HEK293 (cell line): ENCODE data around the gene FBXW10.
"Not testable (repeated sequence)": the region's sequence is repeated elsewhere in the genome, so short reads cannot be mapped to it uniquely, and the experiment has no call there.

Experiments used
- SALL2 ChIP-seq: fragments of 450-650 bp; formaldehyde crosslinking; IDR thresholded peaks from 2 replicates; pipeline ENCODE4 v1.5.0; 2017; ENCODE audit warnings: missing biosample characterization, mild to moderate bottlenecking, missing genetic modification characterization, borderline replicate concordance
- ZBTB17 ChIP-seq: fragments of 450-650 bp; formaldehyde crosslinking; IDR thresholded peaks from 2 replicates; pipeline ENCODE4 v1.5.1; 2016; ENCODE audit warnings: missing biosample characterization, missing genetic modification characterization
- ZBTB49 ChIP-seq: fragments of 450-650 bp; formaldehyde crosslinking; IDR thresholded peaks from 2 replicates; pipeline ENCODE4 v1.5.1; 2016; ENCODE audit warnings: missing biosample characterization, missing genetic modification characterization, low read depth
- ZFP37 ChIP-seq: fragments of 450-650 bp; formaldehyde crosslinking; IDR thresholded peaks from 2 replicates; pipeline ENCODE4 v1.5.1; 2016; ENCODE audit warnings: missing biosample characterization, missing genetic modification characterization
- ZNF24 ChIP-seq: fragments of 450-650 bp; formaldehyde crosslinking; IDR thresholded peaks from 2 replicates; pipeline ENCODE4 v1.5.1; 2016; ENCODE audit warnings: missing biosample characterization, missing genetic modification characterization
- ZNF585B ChIP-seq: fragments of 450-650 bp; formaldehyde crosslinking; IDR thresholded peaks from 2 replicates; pipeline ENCODE4 v1.5.1; 2016; ENCODE audit warnings: missing biosample characterization, missing genetic modification characterization
- ZNF626 ChIP-seq: fragments of 450-650 bp; sonication (Bioruptor Pico); formaldehyde crosslinking; IDR thresholded peaks from 2 replicates; pipeline ENCODE4 v1.5.1; 2018; ENCODE audit warnings: missing biosample characterization, missing genetic modification characterization, inconsistent platforms
- ZNF639 ChIP-seq: fragments of 450-650 bp; formaldehyde crosslinking; IDR thresholded peaks from 2 replicates; pipeline ENCODE4 v1.5.1; 2016; ENCODE audit warnings: missing biosample characterization, missing genetic modification characterization
- ZNF707 ChIP-seq: fragments of 450-650 bp; formaldehyde crosslinking; IDR thresholded peaks from 2 replicates; pipeline ENCODE4 v1.5.1; 2016; ENCODE audit warnings: missing biosample characterization, missing genetic modification characterization
- ZNF777 ChIP-seq: fragments of 450-650 bp; formaldehyde crosslinking; IDR thresholded peaks from 2 replicates; pipeline ENCODE4 v1.5.1; 2017; ENCODE audit warnings: missing biosample characterization, missing genetic modification characterization, borderline replicate concordance
- TF ChIP-seq, protein P1 (sequence below): fragments of 450-650 bp; formaldehyde crosslinking; IDR thresholded peaks from 2 replicates; pipeline ENCODE4 v1.5.1; 2016; ENCODE audit warnings: missing biosample characterization, missing genetic modification characterization
- TF ChIP-seq, protein P2 (sequence below): fragments of 450-650 bp; formaldehyde crosslinking; IDR thresholded peaks from 2 replicates; pipeline ENCODE4 v1.5.1; 2016; ENCODE audit warnings: missing biosample characterization, missing genetic modification characterization
- TF ChIP-seq, protein P3 (sequence below): fragments of 450-650 bp; formaldehyde crosslinking; IDR thresholded peaks from 2 replicates; pipeline ENCODE4 v1.5.1; 2016; ENCODE audit warnings: missing biosample characterization, missing genetic modification characterization
- TF ChIP-seq, protein P4 (sequence below): IDR thresholded peaks from 2 replicates; pipeline ENCODE4 v1.6.1; 2011; ENCODE audit warnings: mild to moderate bottlenecking, low read depth, low read length, borderline replicate concordance

DNA sequence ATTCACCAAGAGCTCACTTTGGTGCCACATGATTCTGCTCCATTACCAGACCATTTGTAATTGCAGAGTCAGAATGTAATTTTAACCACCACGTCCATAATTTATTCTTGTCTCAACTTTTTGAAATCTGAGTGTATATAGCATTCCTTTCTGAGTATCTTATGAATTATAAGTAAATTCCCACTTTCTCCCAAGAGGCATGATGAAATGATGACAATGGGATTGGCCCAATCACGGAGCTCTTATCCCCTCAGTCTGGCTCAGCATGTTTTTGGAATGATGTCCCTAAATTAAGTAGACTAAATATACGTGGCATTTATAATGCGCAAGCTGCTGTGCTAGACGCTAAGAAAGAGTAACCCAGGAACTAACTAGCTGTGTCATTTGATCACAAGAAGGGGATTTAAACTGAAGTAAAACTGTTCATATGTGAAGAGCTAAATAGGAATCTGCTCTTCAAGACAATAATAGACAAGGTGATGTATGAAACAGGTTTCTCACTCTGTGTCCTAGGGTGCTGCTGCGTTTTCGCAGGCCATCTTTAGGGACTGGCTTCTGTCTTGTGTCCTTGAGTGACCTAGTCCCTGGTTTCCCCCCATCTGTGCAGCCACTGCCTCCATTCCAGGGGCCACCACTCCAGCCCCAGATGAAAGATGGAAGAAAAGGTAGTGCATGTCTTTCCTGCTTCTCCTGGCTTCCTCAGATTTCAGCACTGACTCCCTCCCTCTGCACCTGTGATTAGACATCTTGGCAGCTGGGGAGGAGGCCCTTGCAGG, 4.0 kb upstream of the FBXW10 start:
- TF ChIP-seq, protein P1, sequence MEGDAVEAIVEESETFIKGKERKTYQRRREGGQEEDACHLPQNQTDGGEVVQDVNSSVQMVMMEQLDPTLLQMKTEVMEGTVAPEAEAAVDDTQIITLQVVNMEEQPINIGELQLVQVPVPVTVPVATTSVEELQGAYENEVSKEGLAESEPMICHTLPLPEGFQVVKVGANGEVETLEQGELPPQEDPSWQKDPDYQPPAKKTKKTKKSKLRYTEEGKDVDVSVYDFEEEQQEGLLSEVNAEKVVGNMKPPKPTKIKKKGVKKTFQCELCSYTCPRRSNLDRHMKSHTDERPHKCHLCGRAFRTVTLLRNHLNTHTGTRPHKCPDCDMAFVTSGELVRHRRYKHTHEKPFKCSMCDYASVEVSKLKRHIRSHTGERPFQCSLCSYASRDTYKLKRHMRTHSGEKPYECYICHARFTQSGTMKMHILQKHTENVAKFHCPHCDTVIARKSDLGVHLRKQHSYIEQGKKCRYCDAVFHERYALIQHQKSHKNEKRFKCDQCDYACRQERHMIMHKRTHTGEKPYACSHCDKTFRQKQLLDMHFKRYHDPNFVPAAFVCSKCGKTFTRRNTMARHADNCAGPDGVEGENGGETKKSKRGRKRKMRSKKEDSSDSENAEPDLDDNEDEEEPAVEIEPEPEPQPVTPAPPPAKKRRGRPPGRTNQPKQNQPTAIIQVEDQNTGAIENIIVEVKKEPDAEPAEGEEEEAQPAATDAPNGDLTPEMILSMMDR (tag by site-specific recombination) = not testable (repeated sequence)
- not testable (repeated sequence) for TF ChIP-seq SALL2; ZNF707; ZNF626 (tag by site-specific recombination); ZNF24 (tag by site-specific recombination); ZFP37; ZNF585B; ZNF777 (tag by site-specific recombination); ZBTB17 (tag by site-specific recombination); ZBTB49 (tag by site-specific recombination); ZNF639 (tag by site-specific recombination)
- TF ChIP-seq, protein P2, sequence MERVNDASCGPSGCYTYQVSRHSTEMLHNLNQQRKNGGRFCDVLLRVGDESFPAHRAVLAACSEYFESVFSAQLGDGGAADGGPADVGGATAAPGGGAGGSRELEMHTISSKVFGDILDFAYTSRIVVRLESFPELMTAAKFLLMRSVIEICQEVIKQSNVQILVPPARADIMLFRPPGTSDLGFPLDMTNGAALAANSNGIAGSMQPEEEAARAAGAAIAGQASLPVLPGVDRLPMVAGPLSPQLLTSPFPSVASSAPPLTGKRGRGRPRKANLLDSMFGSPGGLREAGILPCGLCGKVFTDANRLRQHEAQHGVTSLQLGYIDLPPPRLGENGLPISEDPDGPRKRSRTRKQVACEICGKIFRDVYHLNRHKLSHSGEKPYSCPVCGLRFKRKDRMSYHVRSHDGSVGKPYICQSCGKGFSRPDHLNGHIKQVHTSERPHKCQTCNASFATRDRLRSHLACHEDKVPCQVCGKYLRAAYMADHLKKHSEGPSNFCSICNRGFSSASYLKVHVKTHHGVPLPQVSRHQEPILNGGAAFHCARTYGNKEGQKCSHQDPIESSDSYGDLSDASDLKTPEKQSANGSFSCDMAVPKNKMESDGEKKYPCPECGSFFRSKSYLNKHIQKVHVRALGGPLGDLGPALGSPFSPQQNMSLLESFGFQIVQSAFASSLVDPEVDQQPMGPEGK (tag by site-specific recombination) = not testable (repeated sequence)
- TF ChIP-seq, protein P3, sequence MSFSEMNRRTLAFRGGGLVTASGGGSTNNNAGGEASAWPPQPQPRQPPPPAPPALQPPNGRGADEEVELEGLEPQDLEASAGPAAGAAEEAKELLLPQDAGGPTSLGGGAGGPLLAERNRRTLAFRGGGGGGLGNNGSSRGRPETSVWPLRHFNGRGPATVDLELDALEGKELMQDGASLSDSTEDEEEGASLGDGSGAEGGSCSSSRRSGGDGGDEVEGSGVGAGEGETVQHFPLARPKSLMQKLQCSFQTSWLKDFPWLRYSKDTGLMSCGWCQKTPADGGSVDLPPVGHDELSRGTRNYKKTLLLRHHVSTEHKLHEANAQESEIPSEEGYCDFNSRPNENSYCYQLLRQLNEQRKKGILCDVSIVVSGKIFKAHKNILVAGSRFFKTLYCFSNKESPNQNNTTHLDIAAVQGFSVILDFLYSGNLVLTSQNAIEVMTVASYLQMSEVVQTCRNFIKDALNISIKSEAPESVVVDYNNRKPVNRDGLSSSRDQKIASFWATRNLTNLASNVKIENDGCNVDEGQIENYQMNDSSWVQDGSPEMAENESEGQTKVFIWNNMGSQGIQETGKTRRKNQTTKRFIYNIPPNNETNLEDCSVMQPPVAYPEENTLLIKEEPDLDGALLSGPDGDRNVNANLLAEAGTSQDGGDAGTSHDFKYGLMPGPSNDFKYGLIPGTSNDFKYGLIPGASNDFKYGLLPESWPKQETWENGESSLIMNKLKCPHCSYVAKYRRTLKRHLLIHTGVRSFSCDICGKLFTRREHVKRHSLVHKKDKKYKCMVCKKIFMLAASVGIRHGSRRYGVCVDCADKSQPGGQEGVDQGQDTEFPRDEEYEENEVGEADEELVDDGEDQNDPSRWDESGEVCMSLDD (tag by site-specific recombination) = not testable (repeated sequence)
- TF ChIP-seq, protein P4, sequence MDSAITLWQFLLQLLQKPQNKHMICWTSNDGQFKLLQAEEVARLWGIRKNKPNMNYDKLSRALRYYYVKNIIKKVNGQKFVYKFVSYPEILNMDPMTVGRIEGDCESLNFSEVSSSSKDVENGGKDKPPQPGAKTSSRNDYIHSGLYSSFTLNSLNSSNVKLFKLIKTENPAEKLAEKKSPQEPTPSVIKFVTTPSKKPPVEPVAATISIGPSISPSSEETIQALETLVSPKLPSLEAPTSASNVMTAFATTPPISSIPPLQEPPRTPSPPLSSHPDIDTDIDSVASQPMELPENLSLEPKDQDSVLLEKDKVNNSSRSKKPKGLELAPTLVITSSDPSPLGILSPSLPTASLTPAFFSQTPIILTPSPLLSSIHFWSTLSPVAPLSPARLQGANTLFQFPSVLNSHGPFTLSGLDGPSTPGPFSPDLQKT = not testable (repeated sequence)
